GM12873 (cell line): ENCODE data around the gene PLSCR3.

Experiments
- TF ChIP-seq, protein P1 (sequence below): IDR thresholded peaks from 2 replicates; pipeline ENCODE4 v1.5.1; 2012; ENCODE audit warnings: low read depth, mild to moderate bottlenecking, moderate library complexity, low read length, control low read depth; ENCODE audit not compliant: insufficient read depth; ENCODE audit errors: missing control alignments

The PLSCR3 gene

DNA sequence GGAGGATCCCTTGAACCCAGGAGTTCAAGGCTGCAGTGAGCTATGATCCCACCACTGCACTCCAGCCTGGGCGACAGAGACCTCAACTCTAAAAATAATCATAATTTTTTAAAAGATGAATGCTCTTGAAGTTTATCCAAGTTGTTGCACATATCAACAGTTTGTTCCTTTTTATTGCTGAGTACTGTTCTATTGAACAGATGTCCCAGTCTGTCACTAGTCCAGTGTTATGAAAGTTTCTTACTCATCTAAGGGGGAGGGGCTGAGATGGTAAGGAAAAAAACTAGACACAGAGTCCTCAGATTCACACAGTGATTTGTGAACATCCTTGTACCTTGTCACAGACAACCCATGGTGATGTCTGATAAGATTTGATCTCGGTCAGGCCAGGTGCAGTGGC lies 54.1 kb downstream of the PLSCR3 start:
- TF ChIP-seq, protein P1, sequence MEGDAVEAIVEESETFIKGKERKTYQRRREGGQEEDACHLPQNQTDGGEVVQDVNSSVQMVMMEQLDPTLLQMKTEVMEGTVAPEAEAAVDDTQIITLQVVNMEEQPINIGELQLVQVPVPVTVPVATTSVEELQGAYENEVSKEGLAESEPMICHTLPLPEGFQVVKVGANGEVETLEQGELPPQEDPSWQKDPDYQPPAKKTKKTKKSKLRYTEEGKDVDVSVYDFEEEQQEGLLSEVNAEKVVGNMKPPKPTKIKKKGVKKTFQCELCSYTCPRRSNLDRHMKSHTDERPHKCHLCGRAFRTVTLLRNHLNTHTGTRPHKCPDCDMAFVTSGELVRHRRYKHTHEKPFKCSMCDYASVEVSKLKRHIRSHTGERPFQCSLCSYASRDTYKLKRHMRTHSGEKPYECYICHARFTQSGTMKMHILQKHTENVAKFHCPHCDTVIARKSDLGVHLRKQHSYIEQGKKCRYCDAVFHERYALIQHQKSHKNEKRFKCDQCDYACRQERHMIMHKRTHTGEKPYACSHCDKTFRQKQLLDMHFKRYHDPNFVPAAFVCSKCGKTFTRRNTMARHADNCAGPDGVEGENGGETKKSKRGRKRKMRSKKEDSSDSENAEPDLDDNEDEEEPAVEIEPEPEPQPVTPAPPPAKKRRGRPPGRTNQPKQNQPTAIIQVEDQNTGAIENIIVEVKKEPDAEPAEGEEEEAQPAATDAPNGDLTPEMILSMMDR, result no peak
